CD14-positive monocyte (primary cell): Measurements from ENCODE around the gene RFK. TPM values are rescaled to one million over a fixed set of nuclear protein-coding genes. Genes with fewer than 3 reads are reported as not detected.
"Not testable (repeated sequence)": the region's sequence is repeated elsewhere in the genome, so short reads cannot be mapped to it uniquely, and the experiment has no call there.

ENCODE experiments used
- DNase-seq, 3 donors: peaks; one replicate each; pipeline ENCODE4 v3.0.0-alpha.2; 2011 to 2022
- H2AFZ ChIP-seq: 2 replicates; pipeline ENCODE4 v1.6.0; 2012; ENCODE audit warnings: mild to moderate bottlenecking, low read depth, low read length, inconsistent platforms; ENCODE audit not compliant: insufficient read depth, poor library complexity, severe bottlenecking
- H3K27ac ChIP-seq, 2 donors: 1 replicate in 1 of 2; 2 replicates in 1 of 2; pipeline ENCODE4 v1.5.1; 2012 to 2013; ENCODE audit warnings: low read length in 2 of 2, control low read depth in 1 of 2, inconsistent platforms in 1 of 2, low read depth in 1 of 2, mild to moderate bottlenecking in 1 of 2
- H3K27me3 ChIP-seq, 2 donors: one replicate each; pipeline versions ENCODE4 v1.6.0 to v1.6.1; 2011 to 2013; ENCODE audit warnings: low read length in 2 of 2; ENCODE audit not compliant: control insufficient read depth in 2 of 2, insufficient read depth in 2 of 2
- H3K36me3 ChIP-seq, 2 donors: replicated peaks in 1 of 2; 1 replicate in 1 of 2; 2 replicates in 1 of 2; pipeline versions ENCODE4 v1.5.1 to v1.6.1; 2012 to 2013; ENCODE audit warnings: low read length in 2 of 2, control low read depth in 1 of 2, inconsistent platforms in 1 of 2, mild to moderate bottlenecking in 1 of 2; ENCODE audit not compliant: insufficient read depth in 2 of 2, control insufficient read depth in 1 of 2
- H3K4me1 ChIP-seq, 2 donors: 1 replicate in 1 of 2; 2 replicates in 1 of 2; pipeline versions ENCODE4 v1.5.1 to v1.6.1; 2012 to 2013; ENCODE audit warnings: low read length in 2 of 2, control low read depth in 1 of 2, inconsistent platforms in 1 of 2, mild to moderate bottlenecking in 1 of 2, moderate library complexity in 1 of 2; ENCODE audit not compliant: insufficient read depth in 2 of 2, control insufficient read depth in 1 of 2
- H3K4me2 ChIP-seq: replicated peaks from 2 replicates; pipeline ENCODE3; 2012; ENCODE audit warnings: low read length, moderate library complexity, mild to moderate bottlenecking; ENCODE audit not compliant: poor library complexity, severe bottlenecking; ENCODE audit errors: extremely low read depth
- H3K4me3 ChIP-seq, 3 experiments: fragments of 200-600 bp in 1 of 3; sonication (generic) in 1 of 3; replicated peaks in 1 of 3; 1 replicate in 2 of 3; 2 replicates in 1 of 3; pipeline ENCODE4 v1.5.1; 2011 to 2013; ENCODE audit warnings: low read length in 3 of 3, mild to moderate bottlenecking in 3 of 3, control low read depth in 2 of 3, low read depth in 2 of 3, inconsistent platforms in 1 of 3, moderate library complexity in 1 of 3
- H3K79me2 ChIP-seq: 2 replicates; pipeline ENCODE4 v1.6.0; 2012; ENCODE audit warnings: mild to moderate bottlenecking, control low read depth, inconsistent platforms, low read length, moderate library complexity; ENCODE audit not compliant: insufficient read depth
- H3K9ac ChIP-seq: 2 replicates; pipeline ENCODE4 v1.6.0; 2017; ENCODE audit warnings: low read length, mild to moderate bottlenecking; ENCODE audit not compliant: insufficient read depth, poor library complexity, severe bottlenecking
- H3K9me3 ChIP-seq, 2 donors: replicated peaks in 1 of 2; 1 replicate in 1 of 2; 2 replicates in 1 of 2; pipeline versions ENCODE4 v1.5.1 to v1.6.1; 2012 to 2013; ENCODE audit warnings: low read length in 2 of 2, control low read depth in 1 of 2; ENCODE audit not compliant: control insufficient read depth in 1 of 2, insufficient read depth in 1 of 2
- H4K20me1 ChIP-seq: 2 replicates; pipeline ENCODE4 v1.6.0; 2012; ENCODE audit warnings: mild to moderate bottlenecking, low read length, control low read depth, moderate library complexity; ENCODE audit not compliant: insufficient read depth
- H3K27ac Mint-ChIP-seq, 7 donors: one replicate each; pipeline ENCODE4 v1.8.0; 2020; ENCODE audit warnings: mild to moderate bottlenecking in 7 of 7, mixed read lengths in 7 of 7, moderate library complexity in 6 of 7, inconsistent platforms in 2 of 7
- H3K27me3 Mint-ChIP-seq, 3 donors: one replicate each; pipeline ENCODE4 v1.8.0; 2021 to 2022; ENCODE audit warnings: low read depth in 3 of 3, mild to moderate bottlenecking in 3 of 3, mixed read lengths in 3 of 3, moderate library complexity in 3 of 3, inconsistent platforms in 1 of 3
- H3K36me3 Mint-ChIP-seq, 2 donors: one replicate each; pipeline ENCODE4 v1.8.0; 2020; ENCODE audit warnings: mixed read lengths in 2 of 2, inconsistent platforms in 1 of 2, mild to moderate bottlenecking in 1 of 2
- H3K4me1 Mint-ChIP-seq: one replicate; pipeline ENCODE4 v1.8.0; 2020; ENCODE audit warnings: mild to moderate bottlenecking, mixed read lengths
- H3K4me3 Mint-ChIP-seq, 2 donors: one replicate each; pipeline ENCODE4 v1.8.0; 2020; ENCODE audit warnings: mild to moderate bottlenecking in 2 of 2, mixed read lengths in 2 of 2, moderate library complexity in 1 of 2
- H3K9me3 Mint-ChIP-seq, 7 donors: one replicate each; pipeline ENCODE4 v1.8.0; 2020 to 2022; ENCODE audit warnings: mixed read lengths in 7 of 7, mild to moderate bottlenecking in 6 of 7, moderate library complexity in 6 of 7, inconsistent platforms in 2 of 7
- CTCF ChIP-seq: fragments of 200-600 bp; IDR thresholded peaks from one replicate; pipeline ENCODE4 v1.8.0; 2022; ENCODE audit warnings: antibody characterized with exemption, mild to moderate bottlenecking
- WGBS: methylation state at CpG from one replicate; pipeline ENCODE4 v1.1.5; 2013; ENCODE audit warnings: missing lambda C conversion rate; ENCODE audit not compliant: insufficient coverage; 5-methylcytosine and 5-hydroxymethylcytosine counted together
- intact Hi-C, 2 donors: fragments of 100-400 bp; cut with micrococcal nuclease; formaldehyde crosslinking; loops; one replicate each; pipeline versions ENCODE4 v1.15.0 to v1.15.1; 2023
- polyA plus RNA-seq, 3 donors: library from polyadenylated mRNA; depleted of rRNA in 1 of 3; unstranded in 2 of 3; stranded (reverse) in 1 of 3; fragments of 300-500 nt in 2 of 3; fragments of >200 nt in 1 of 3; fragmentation: Illumina TruSeq in 2 of 3; gene quantifications; 1 replicate in 2 of 3; 2 replicates in 1 of 3; pipeline ENCODE4 v1.2.3, GENCODE V29; 2012 to 2021

Gene RFK
- polyA plus RNA-seq, 3 donors, result 5.9 to 46.6 (median 44.4) TPM

GRCh38 chr9:76441551-76442322 lies 47.5 kb upstream of the RFK start:
- no peaks in the 10 kb centered on the region for H3K9me3 ChIP-seq
- no peak overlapping the region for H3K9ac ChIP-seq
- H4K20me1 ChIP-seq, result no peaks in the 10 kb centered on the region
- Mint-ChIP-seq H3K4me3 (no peak overlapping the region), H3K27me3 (peaks cover 0 to 2% (median 0%) of the 10 kb centered on the region in 3 donors), H3K4me1 (peaks cover 7% of the 10 kb centered on the region), H3K27ac (no peak overlapping the region), H3K9me3 (peaks cover 0 to 9% (median 3%) of the 10 kb centered on the region in 7 donors), H3K36me3 (no peaks in the 10 kb centered on the region)
- H3K4me3 ChIP-seq, result no peak overlapping the region
- H3K79me2 ChIP-seq, result no peaks in the 10 kb centered on the region
- no peaks in the 10 kb centered on the region for H3K4me1 ChIP-seq
- H2AFZ ChIP-seq, result no peak overlapping the region
- intact Hi-C loops, result no loop called here
- DNase-seq, result no peak
- 95% methylated on average over 6 of the region's 10 CpGs for WGBS
- no peak for TF ChIP-seq CTCF
- no peaks in the 10 kb centered on the region for H3K36me3 ChIP-seq
- no peak overlapping the region for H3K4me2 ChIP-seq
- H3K27ac ChIP-seq, result no peak overlapping the region
- H3K27me3 ChIP-seq, result no peaks in the 10 kb centered on the region

- H3K27ac Mint-ChIP-seq, result no peak overlapping the region
- Histone ChIP-seq H3K79me2 (no peaks in the 10 kb centered on the region), H3K27me3 (no peaks in the 10 kb centered on the region), H3K9ac (no peak overlapping the region), H3K36me3 (no peaks in the 10 kb centered on the region), H3K4me3 (no peak overlapping the region), H3K9me3 (no peaks in the 10 kb centered on the region), H4K20me1 (no peaks in the 10 kb centered on the region), H3K27ac (no peak overlapping the region), H2AFZ (no peak overlapping the region), H3K4me2 (no peak overlapping the region), H3K4me1 (no peaks in the 10 kb centered on the region)
- H3K4me3 Mint-ChIP-seq, result no peak overlapping the region
- H3K36me3 Mint-ChIP-seq, result no peaks in the 10 kb centered on the region
- peaks cover 0 to 11% (median 7%) of the 10 kb centered on the region in 7 donors for H3K9me3 Mint-ChIP-seq
- intact Hi-C loops, result no loop called here
- 100% methylated on average over 1 of the region's 6 CpGs for WGBS
- peaks cover 6% of the 10 kb centered on the region for H3K4me1 Mint-ChIP-seq
- no peak for TF ChIP-seq CTCF
- no peak for DNase-seq
- peaks cover 0 to 2% (median 0%) of the 10 kb centered on the region in 3 donors for H3K27me3 Mint-ChIP-seq
These were observed 44.8 kb upstream of the RFK start for GRCh38 chr9:76438841-76439588.

- H3K4me1 ChIP-seq, H3K36me3 ChIP-seq, H3K4me3 ChIP-seq, H3K27me3 Mint-ChIP-seq, H3K27me3 ChIP-seq, H3K9ac ChIP-seq, DNase-seq, H2AFZ ChIP-seq, H3K9me3 ChIP-seq, H3K79me2 ChIP-seq, H4K20me1 ChIP-seq, H3K4me3 Mint-ChIP-seq, H3K27ac ChIP-seq, H3K36me3 Mint-ChIP-seq, intact Hi-C loops, H3K4me2 ChIP-seq, H3K4me1 Mint-ChIP-seq, H3K27ac Mint-ChIP-seq, H3K9me3 Mint-ChIP-seq: not testable (repeated sequence)
- WGBS, result 94% methylated on average over 2 of the region's 9 CpGs
These were observed 42.9 kb upstream of the RFK start for GRCh38 chr9:76437017-76437699.
